Measurements from ENCODE around the gene SMYD2. TPM values are rescaled to one million over a fixed set of nuclear protein-coding genes. Genes with fewer than 3 reads are reported as not detected.

Gene SMYD2
- total RNA-seq, 2 donors from 2014 or later, result 13.8 to 22.4 TPM

- Histone ChIP-seq H3K27me3 (ENCODE audit: control insufficient read depth, insufficient read depth, low read length, poor library complexity, severe bottlenecking) (no peaks in the 10 kb centered on the region), H3K4me3 (ENCODE audit: low read length) (peak overlapping the region; percentile 32), H3K9me3 (ENCODE audit: control insufficient read depth, low read length) (no peaks in the 10 kb centered on the region), H3K9ac (ENCODE audit: extremely low read depth, low read length, poor library complexity, severe bottlenecking) (no peak overlapping the region), H3K4me1 (ENCODE audit: control insufficient read depth, insufficient read depth, low read length) (peaks cover 11% of the 10 kb centered on the region), H3K27ac (ENCODE audit: low read depth, low read length) (no peak overlapping the region), H3K36me3 (ENCODE audit: control insufficient read depth, insufficient read depth, low read length) (no peaks in the 10 kb centered on the region)
- H3K27ac Mint-ChIP-seq, result no peak overlapping the region
- DNase-seq, result no peak
- no peaks in the 10 kb centered on the region for H3K27me3 Mint-ChIP-seq (ENCODE audit: insufficient read depth)
- H3K4me1 Mint-ChIP-seq, result peaks cover 39% of the 10 kb centered on the region
- TF ChIP-seq CTCF (conservative IDR thresholded peaks at IDR 0.05), result no peak
- peaks cover 7% of the 10 kb centered on the region for H3K9me3 Mint-ChIP-seq
- H3K4me3 Mint-ChIP-seq, result no peak overlapping the region
- WGBS, 2 experiments (ENCODE audit: insufficient coverage in 1 of 2, insufficient read length in 1 of 2), result 67 to 76% methylated on average over 4 of the region's 4 CpGs
- H3K36me3 Mint-ChIP-seq (ENCODE audit: low read depth), result peaks cover 7% of the 10 kb centered on the region
Observed at GRCh38 chr1:214295934-214296333, 15.0 kb downstream of the SMYD2 start.

- WGBS, 2 experiments (ENCODE audit: insufficient coverage in 1 of 2, insufficient read length in 1 of 2), result 80 to 90% methylated on average over 7 to 8 of the region's 9 CpGs
- no peak overlapping the region for H3K4me3 Mint-ChIP-seq
- Histone ChIP-seq H3K4me3 (ENCODE audit: low read length) (no peak overlapping the region), H3K4me1 (ENCODE audit: control insufficient read depth, insufficient read depth, low read length) (peaks cover 11% of the 10 kb centered on the region), H3K27me3 (ENCODE audit: control insufficient read depth, insufficient read depth, low read length, poor library complexity, severe bottlenecking) (no peaks in the 10 kb centered on the region), H3K27ac (ENCODE audit: low read depth, low read length) (no peak overlapping the region), H3K36me3 (ENCODE audit: control insufficient read depth, insufficient read depth, low read length) (no peaks in the 10 kb centered on the region), H3K9ac (ENCODE audit: extremely low read depth, low read length, poor library complexity, severe bottlenecking) (no peak overlapping the region), H3K9me3 (ENCODE audit: control insufficient read depth, low read length) (no peaks in the 10 kb centered on the region)
- DNase-seq, result peak; percentile 73
- peaks cover 35% of the 10 kb centered on the region for H3K4me1 Mint-ChIP-seq
- peak overlapping the region; percentile 9 for H3K27ac Mint-ChIP-seq
- H3K9me3 Mint-ChIP-seq, result peaks cover 7% of the 10 kb centered on the region
- no peak for TF ChIP-seq CTCF (conservative IDR thresholded peaks at IDR 0.05)
- H3K36me3 Mint-ChIP-seq (ENCODE audit: low read depth), result peaks cover 7% of the 10 kb centered on the region
- no peaks in the 10 kb centered on the region for H3K27me3 Mint-ChIP-seq (ENCODE audit: insufficient read depth)
Observed at GRCh38 chr1:214296860-214297745, 16.1 kb downstream of the SMYD2 start.

GRCh38 chr1:214300149-214300780, 19.3 kb downstream of the SMYD2 start:
- peak; percentile 36 for DNase-seq
- Histone ChIP-seq H3K9ac (ENCODE audit: extremely low read depth, low read length, poor library complexity, severe bottlenecking) (no peak overlapping the region), H3K27me3 (ENCODE audit: control insufficient read depth, insufficient read depth, low read length, poor library complexity, severe bottlenecking) (no peaks in the 10 kb centered on the region), H3K9me3 (ENCODE audit: control insufficient read depth, low read length) (no peaks in the 10 kb centered on the region), H3K4me3 (ENCODE audit: low read length) (no peak overlapping the region), H3K27ac (ENCODE audit: low read depth, low read length) (no peak overlapping the region), H3K4me1 (ENCODE audit: control insufficient read depth, insufficient read depth, low read length) (peaks cover 11% of the 10 kb centered on the region), H3K36me3 (ENCODE audit: control insufficient read depth, insufficient read depth, low read length) (no peaks in the 10 kb centered on the region)
- H3K4me1 Mint-ChIP-seq, result peaks cover 25% of the 10 kb centered on the region
- no peak overlapping the region for H3K4me3 Mint-ChIP-seq
- H3K27me3 Mint-ChIP-seq (ENCODE audit: insufficient read depth), result no peaks in the 10 kb centered on the region
- H3K27ac Mint-ChIP-seq, result no peak overlapping the region
- H3K9me3 Mint-ChIP-seq, result peaks cover 7% of the 10 kb centered on the region
- WGBS, 2 experiments (ENCODE audit: insufficient coverage in 1 of 2, insufficient read length in 1 of 2), result 93 to 96% methylated on average over 4 to 9 of the region's 9 CpGs
- H3K36me3 Mint-ChIP-seq (ENCODE audit: low read depth), result peaks cover 10% of the 10 kb centered on the region
- no peak for TF ChIP-seq CTCF (conservative IDR thresholded peaks at IDR 0.05)

All from endodermal cell (in vitro differentiated cells).